Measurements from ENCODE around the gene ITGA6. TPM values are rescaled to one million over a fixed set of nuclear protein-coding genes. Genes with fewer than 3 reads are reported as not detected.

ITGA6 gene
- polyA plus RNA-seq, 1 donor from 2014 or later = 14.4 TPM

GRCh38 chr2:172513524-172513900 is 86.1 kb downstream of the ITGA6 start:
- Histone ChIP-seq H3K27me3 (ENCODE audit: insufficient read depth, low read depth, low read length) (no peaks in the 10 kb centered on the region), H2AFZ (ENCODE audit: low read depth, low read length) (no peak overlapping the region), H3K4me2 (ENCODE audit: low read length) (no peak overlapping the region), H3K9me2 (ENCODE audit: insufficient read depth, low read length) (no peaks in the 10 kb centered on the region), H3K4me3 (ENCODE audit: low read length) (no peak overlapping the region), H3K9ac (ENCODE audit: low read length) (no peak overlapping the region), H3K36me3 (ENCODE audit: insufficient read depth, low read length) (no peaks in the 10 kb centered on the region), H3K79me2 (replicated peaks; ENCODE audit: insufficient read depth, low read length) (no peaks in the 10 kb centered on the region), H3K27ac (ENCODE audit: low read length) (no peak overlapping the region), H3F3A (ENCODE audit: insufficient read depth, low read length, poor library complexity, severe bottlenecking) (no peaks in the 10 kb centered on the region), H4K20me1 (ENCODE audit: insufficient read depth) (no peaks in the 10 kb centered on the region), H3K9me3 (ENCODE audit: low read length) (peaks cover 5% of the 10 kb centered on the region)
- TF ChIP-seq RAD21 (conservative IDR thresholded peaks at IDR 0.05) (no peak), MXI1 (conservative IDR thresholded peaks at IDR 0.05; ENCODE audit: poor library complexity, severe bottlenecking) (no peak), CTCF (IDR thresholded peaks at IDR 0.05; ENCODE audit: poor library complexity, severe bottlenecking) (no peak), EP300 (conservative IDR thresholded peaks at IDR 0.05; ENCODE audit: poor library complexity, severe bottlenecking) (no peak), POLR2AphosphoS5 (IDR thresholded peaks at IDR 0.05) (no peak), EZH2 (IDR thresholded peaks at IDR 0.05; ENCODE audit: borderline replicate concordance, insufficient read depth, low read length, poor library complexity, severe bottlenecking) (no peak), SMC3 (conservative IDR thresholded peaks at IDR 0.05; ENCODE audit: poor library complexity) (no peak), REST (IDR thresholded peaks at IDR 0.05; ENCODE audit: borderline replicate concordance) (no peak), TAF1 (IDR thresholded peaks at IDR 0.05; ENCODE audit: low read depth) (no peak)

- TF ChIP-seq POLR2AphosphoS5 (IDR thresholded peaks at IDR 0.05) = no peak
- TF ChIP-seq SMC3 (conservative IDR thresholded peaks at IDR 0.05; ENCODE audit: poor library complexity) = no peak
- no peak for TF ChIP-seq RAD21 (conservative IDR thresholded peaks at IDR 0.05)
- H3K9ac ChIP-seq (ENCODE audit: low read length) = no peak overlapping the region
- H3K27me3 ChIP-seq (ENCODE audit: insufficient read depth, low read depth, low read length) = no peaks in the 10 kb centered on the region
- no peaks in the 10 kb centered on the region for H4K20me1 ChIP-seq (ENCODE audit: insufficient read depth)
- H3K9me2 ChIP-seq (ENCODE audit: insufficient read depth, low read length) = no peaks in the 10 kb centered on the region
- H3K36me3 ChIP-seq (ENCODE audit: insufficient read depth, low read length) = no peaks in the 10 kb centered on the region
- H2AFZ ChIP-seq (ENCODE audit: low read depth, low read length) = no peak overlapping the region
- no peak overlapping the region for H3K4me2 ChIP-seq (ENCODE audit: low read length)
- no peaks in the 10 kb centered on the region for H3F3A ChIP-seq (ENCODE audit: insufficient read depth, low read length, poor library complexity, severe bottlenecking)
- no peak overlapping the region for H3K4me3 ChIP-seq (ENCODE audit: low read length)
- H3K79me2 ChIP-seq (replicated peaks; ENCODE audit: insufficient read depth, low read length) = no peaks in the 10 kb centered on the region
- H3K27ac ChIP-seq (ENCODE audit: low read length) = no peak overlapping the region
- H3K9me3 ChIP-seq (ENCODE audit: low read length) = peaks cover 5% of the 10 kb centered on the region
Observed at GRCh38 chr2:172513935-172514586, 86.7 kb downstream of the ITGA6 start.

Measured in neural cell (in vitro differentiated cells).